Fibroblast of lung (primary cell): Measurements from ENCODE around the gene HSPA13. TPM values are rescaled to one million over a fixed set of nuclear protein-coding genes. Genes with fewer than 3 reads are reported as not detected.
A peak's percentile ranks its signal among the peaks of the same experiment; 100 is the strongest.

Experiments used
- DNase-seq, 2 donors: peaks; one replicate each; pipeline versions ENCODE4 v3.0.0 to v3.0.0-alpha.2; 2010; ENCODE audit warnings: low read depth in 2 of 2
- H2AFZ ChIP-seq: 2 replicates; pipeline ENCODE4 v1.5.1; 2012; ENCODE audit warnings: low read length, control low read depth, inconsistent platforms
- H3K27ac ChIP-seq: 2 replicates; pipeline ENCODE4 v1.5.1; 2011; ENCODE audit warnings: low read length, control low read depth; ENCODE audit not compliant: insufficient read depth
- H3K27me3 ChIP-seq: 2 replicates; pipeline ENCODE4 v1.5.1; 2011; ENCODE audit warnings: mild to moderate bottlenecking, low read length; ENCODE audit not compliant: control insufficient read depth, insufficient read depth
- H3K36me3 ChIP-seq: 2 replicates; pipeline ENCODE4 v1.5.1; 2011; ENCODE audit warnings: low read length; ENCODE audit not compliant: control insufficient read depth, insufficient read depth
- H3K4me1 ChIP-seq: 2 replicates; pipeline ENCODE4 v1.5.1; 2011; ENCODE audit warnings: low read length; ENCODE audit not compliant: control insufficient read depth, insufficient read depth; ENCODE audit errors: extremely low read depth
- H3K4me2 ChIP-seq: 2 replicates; pipeline ENCODE4 v1.5.1; 2011; ENCODE audit warnings: low read length, control low read depth; ENCODE audit not compliant: insufficient read depth; ENCODE audit errors: extremely low read depth
- H3K4me3 ChIP-seq, 4 experiments: fragments of 200-600 bp in 1 of 4; sonication (generic) in 1 of 4; replicated peaks in 1 of 4; 2 replicates each; pipeline ENCODE4 v1.5.1; 2011 to 2016; ENCODE audit warnings: low read length in 4 of 4, low read depth in 3 of 4, mild to moderate bottlenecking in 3 of 4, control low read depth in 2 of 4, inconsistent platforms in 1 of 4, mixed read lengths in 1 of 4; ENCODE audit not compliant: insufficient read depth in 1 of 4; ENCODE audit errors: control extremely low read depth in 1 of 4
- H3K79me2 ChIP-seq: 2 replicates; pipeline ENCODE4 v1.5.1; 2012; ENCODE audit warnings: mild to moderate bottlenecking, low read length, inconsistent platforms; ENCODE audit not compliant: control insufficient read depth, insufficient read depth
- H3K9ac ChIP-seq: 2 replicates; pipeline ENCODE4 v1.5.1; 2011; ENCODE audit warnings: mild to moderate bottlenecking, low read length, control low read depth; ENCODE audit not compliant: insufficient read depth
- H3K9me3 ChIP-seq: 2 replicates; pipeline ENCODE4 v1.5.1; 2012; ENCODE audit warnings: low read depth, low read length; ENCODE audit not compliant: control insufficient read depth, insufficient read depth
- H4K20me1 ChIP-seq: 2 replicates; pipeline ENCODE4 v1.5.1; 2011; ENCODE audit warnings: low read length; ENCODE audit not compliant: control insufficient read depth, insufficient read depth; ENCODE audit errors: extremely low read depth
- CTCF ChIP-seq, 2 donors: IDR thresholded peaks in 1 of 2; conservative IDR thresholded peaks in 1 of 2; 1 replicate in 1 of 2; 2 replicates in 1 of 2; pipeline ENCODE4 v1.5.1; 2011 to 2012; ENCODE audit warnings: low read length in 2 of 2, control low read depth in 1 of 2, inconsistent platforms in 1 of 2, low read depth in 1 of 2, mild to moderate bottlenecking in 1 of 2
- EZH2 ChIP-seq: IDR thresholded peaks from 2 replicates; pipeline ENCODE4 v1.5.1; 2012; ENCODE audit warnings: low read length, control low read depth, mild to moderate bottlenecking; ENCODE audit errors: missing control alignments
- polyA plus RNA-seq, 2 donors: library from polyadenylated mRNA; depleted of rRNA in 1 of 2; stranded (reverse) in 1 of 2; unstranded in 1 of 2; fragments of >200 nt; gene quantifications; 2 replicates each; pipeline ENCODE4 v1.2.1, GENCODE V29; 2011 to 2012; ENCODE audit warnings: missing spikeins in 1 of 2
- total RNA-seq: library from RNA; depleted of rRNA; stranded (reverse); fragments of >200 nt; gene quantifications from 2 replicates; pipeline ENCODE4 v1.2.1, GENCODE V29; 2014

HSPA13 gene
- total and polyA plus RNA-seq, 2 donors (not counting 1 experiment from before 2014, with no cell fraction given) = 39.5 to 63.6 TPM

- no peaks in the 10 kb centered on the region for H3K9me3 ChIP-seq
- H3K27ac ChIP-seq = peak overlapping the region; percentile 88
- peak overlapping the region; percentile 58 to 80 (median 74) for H3K4me3 ChIP-seq
- peak overlapping the region; percentile 88 for H3K4me2 ChIP-seq
- H3K36me3 ChIP-seq = peaks cover 3% of the 10 kb centered on the region
- no peaks in the 10 kb centered on the region for H3K27me3 ChIP-seq
- peak; percentile 31 to 54 for DNase-seq
- peaks cover 26% of the 10 kb centered on the region for H3K79me2 ChIP-seq
- H3K9ac ChIP-seq = peak overlapping the region; percentile 75
- TF ChIP-seq CTCF (conservative IDR thresholded peaks at IDR 0.05 in 1 of 2, IDR thresholded peaks at IDR 0.05 in 1 of 2; ENCODE audit: low read depth in 1 of 2, low read length in 2 of 2) (no peak), EZH2 (no peak)
- H2AFZ ChIP-seq = peak overlapping the region; percentile 52
- peaks cover 10% of the 10 kb centered on the region for H3K4me1 ChIP-seq
- no peaks in the 10 kb centered on the region for H4K20me1 ChIP-seq
These were observed 742 bp upstream of the HSPA13 start for GRCh38 chr21:14383596-14384180.

- DNase-seq = peak; percentile 26 to 43
- Histone ChIP-seq H3K4me3 (peak overlapping the region; percentile 85 to 99 (median 98)), H3K9me3 (no peaks in the 10 kb centered on the region), H3K36me3 (peaks cover 8% of the 10 kb centered on the region), H3K9ac (peak overlapping the region; percentile 92), H3K27ac (peak overlapping the region; percentile 96), H4K20me1 (no peaks in the 10 kb centered on the region), H3K4me2 (peak overlapping the region; percentile 89), H2AFZ (peak overlapping the region; percentile 96), H3K79me2 (peaks cover 26% of the 10 kb centered on the region), H3K4me1 (peaks cover 10% of the 10 kb centered on the region), H3K27me3 (no peaks in the 10 kb centered on the region)
- no peak for TF ChIP-seq EZH2
- TF ChIP-seq CTCF (conservative IDR thresholded peaks at IDR 0.05 in 1 of 2, IDR thresholded peaks at IDR 0.05 in 1 of 2; ENCODE audit: low read depth in 1 of 2, low read length in 2 of 2) = no peak
These were observed 486 bp downstream of the HSPA13 start for GRCh38 chr21:14382486-14382834.

- H3K79me2 ChIP-seq = peaks cover 16% of the 10 kb centered on the region
- H3K4me3 ChIP-seq = no peak overlapping the region
- H3K27ac ChIP-seq = no peak overlapping the region
- no peak overlapping the region for H2AFZ ChIP-seq
- no peaks in the 10 kb centered on the region for H4K20me1 ChIP-seq
- H3K9me3 ChIP-seq = no peaks in the 10 kb centered on the region
- H3K27me3 ChIP-seq = no peaks in the 10 kb centered on the region
- H3K4me1 ChIP-seq = peaks cover 8% of the 10 kb centered on the region
- DNase-seq = no peak
- TF ChIP-seq CTCF (conservative IDR thresholded peaks at IDR 0.05 in 1 of 2, IDR thresholded peaks at IDR 0.05 in 1 of 2; ENCODE audit: low read depth in 1 of 2, low read length in 2 of 2) = no peak
- TF ChIP-seq EZH2 = no peak
- H3K36me3 ChIP-seq = peaks cover 11% of the 10 kb centered on the region
- no peak overlapping the region for H3K9ac ChIP-seq
- H3K4me2 ChIP-seq = no peak overlapping the region
These were observed 6.1 kb downstream of the HSPA13 start for GRCh38 chr21:14376854-14377253.
